Activated CD4-positive, alpha-beta memory T cell treated with anti-CD3 and anti-CD28 coated beads, Interleukin-2, amount 10 ng/mL, durations not matched to agents 7 days and 5 days (primary cell): ENCODE data around the gene TCF7L1. TPM values are rescaled to one million over a fixed set of nuclear protein-coding genes. Genes with fewer than 3 reads are reported as not detected.

Experiments
- CTCF ChIA-PET: fragments of 350-600 bp; sonication (Branson Sonifier 250); formaldehyde crosslinking; loops from one replicate; lab custom pipeline; 2021; ENCODE audit warnings: antibody characterized with exemption, inconsistent platforms; lab: Charles Lee
- POLR2A ChIA-PET: fragments of 350-600 bp; sonication (Branson Sonifier 250); formaldehyde crosslinking; loops from one replicate; lab custom pipeline; 2021; ENCODE audit warnings: antibody characterized with exemption; lab: Charles Lee
- DNase-seq: peaks from one replicate; pipeline ENCODE4 v3.0.0-alpha.2; 2020
- H3K27ac Mint-ChIP-seq: one replicate; pipeline ENCODE4 v1.8.0; 2021; ENCODE audit warnings: mild to moderate bottlenecking, mixed read lengths
- H3K27me3 Mint-ChIP-seq: one replicate; pipeline ENCODE4 v1.8.0; 2021; ENCODE audit warnings: mixed read lengths
- H3K36me3 Mint-ChIP-seq: one replicate; pipeline ENCODE4 v1.8.0; 2021; ENCODE audit warnings: low read depth, mixed read lengths
- H3K4me1 Mint-ChIP-seq: one replicate; pipeline ENCODE4 v1.8.0; 2021; ENCODE audit warnings: mixed read lengths
- H3K4me3 Mint-ChIP-seq: one replicate; pipeline ENCODE4 v1.8.0; 2021; ENCODE audit warnings: mild to moderate bottlenecking, mixed read lengths
- H3K9me3 Mint-ChIP-seq: one replicate; pipeline ENCODE4 v1.8.0; 2021; ENCODE audit warnings: mixed read lengths
- total RNA-seq, 2 experiments: library from RNA; stranded (reverse); gene quantifications; one replicate each; pipeline ENCODE4 v1.2.3, GENCODE V29; 2021

TCF7L1 gene
- total RNA-seq, 2 experiments from 2014 or later = 0.08 TPM; not detected in 1

DNA sequence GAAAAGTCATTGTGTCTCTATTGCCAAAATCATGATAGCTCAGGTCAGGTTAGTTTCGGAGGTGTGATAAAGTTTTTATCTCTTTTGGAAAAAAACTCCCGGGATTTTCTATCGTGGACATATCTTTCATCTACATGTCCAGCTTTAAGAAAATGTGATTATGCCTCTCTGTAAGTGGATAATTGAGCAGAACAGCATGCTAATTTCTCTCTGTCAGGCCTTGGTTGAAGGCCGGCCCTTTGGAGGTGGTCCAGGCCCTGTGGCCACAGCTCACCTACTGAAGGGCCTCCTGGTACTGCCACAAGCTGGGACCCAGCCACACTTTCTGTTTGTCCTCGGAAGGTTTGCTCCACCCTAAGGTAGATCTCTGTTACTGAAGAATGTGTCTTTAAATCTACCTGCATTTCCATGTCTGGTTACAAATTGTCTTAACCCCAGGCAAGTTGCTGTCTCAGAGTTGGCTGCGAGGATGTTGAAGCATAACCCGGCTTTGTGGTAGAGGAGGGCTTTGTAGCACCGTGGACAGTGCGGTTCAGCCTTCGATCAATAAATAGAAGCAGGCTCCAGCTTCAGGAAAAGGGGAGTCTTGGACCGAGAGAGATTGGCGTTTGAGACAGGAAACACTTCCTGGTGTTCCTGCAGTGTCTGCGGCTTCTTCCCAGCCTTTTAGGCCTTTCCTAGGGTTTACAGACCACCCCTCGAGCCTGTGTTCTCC, 25.5 kb downstream of the TCF7L1 start:
- Mint-ChIP-seq H3K27ac (no peak overlapping the region), H3K4me3 (no peak overlapping the region), H3K27me3 (peaks cover 7% of the 10 kb centered on the region), H3K9me3 (no peaks in the 10 kb centered on the region), H3K36me3 (no peaks in the 10 kb centered on the region), H3K4me1 (no peaks in the 10 kb centered on the region)
- CTCF ChIA-PET = no interaction called here
- POLR2A ChIA-PET = no interaction called here
- no peak for DNase-seq

DNA sequence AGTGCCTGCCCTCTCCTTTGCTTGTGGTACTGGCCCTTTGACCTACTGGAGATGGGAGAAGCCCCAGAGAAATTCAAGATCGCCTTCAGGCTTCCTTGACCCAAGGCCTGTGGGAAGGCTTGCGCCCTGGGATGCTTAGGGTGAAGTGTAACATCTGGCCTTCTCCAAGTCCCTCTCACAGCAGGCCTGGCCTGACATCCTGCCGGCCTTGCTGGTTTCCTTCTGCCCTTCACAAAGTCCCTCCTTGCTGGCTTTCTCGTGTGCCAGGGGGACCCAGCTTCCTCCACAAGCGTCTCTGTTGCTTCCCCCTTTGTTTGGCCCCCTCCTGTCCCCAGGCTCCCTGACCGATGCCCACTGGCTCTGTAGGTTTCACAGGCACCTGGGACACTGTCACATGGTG, 26.4 kb downstream of the TCF7L1 start:
- H3K27me3 Mint-ChIP-seq = peaks cover 3% of the 10 kb centered on the region
- H3K4me3 Mint-ChIP-seq = no peak overlapping the region
- H3K9me3 Mint-ChIP-seq = no peaks in the 10 kb centered on the region
- no peaks in the 10 kb centered on the region for H3K36me3 Mint-ChIP-seq
- POLR2A ChIA-PET = no interaction called here
- CTCF ChIA-PET = no interaction called here
- H3K4me1 Mint-ChIP-seq = no peaks in the 10 kb centered on the region
- no peak for DNase-seq
- no peak overlapping the region for H3K27ac Mint-ChIP-seq

DNA sequence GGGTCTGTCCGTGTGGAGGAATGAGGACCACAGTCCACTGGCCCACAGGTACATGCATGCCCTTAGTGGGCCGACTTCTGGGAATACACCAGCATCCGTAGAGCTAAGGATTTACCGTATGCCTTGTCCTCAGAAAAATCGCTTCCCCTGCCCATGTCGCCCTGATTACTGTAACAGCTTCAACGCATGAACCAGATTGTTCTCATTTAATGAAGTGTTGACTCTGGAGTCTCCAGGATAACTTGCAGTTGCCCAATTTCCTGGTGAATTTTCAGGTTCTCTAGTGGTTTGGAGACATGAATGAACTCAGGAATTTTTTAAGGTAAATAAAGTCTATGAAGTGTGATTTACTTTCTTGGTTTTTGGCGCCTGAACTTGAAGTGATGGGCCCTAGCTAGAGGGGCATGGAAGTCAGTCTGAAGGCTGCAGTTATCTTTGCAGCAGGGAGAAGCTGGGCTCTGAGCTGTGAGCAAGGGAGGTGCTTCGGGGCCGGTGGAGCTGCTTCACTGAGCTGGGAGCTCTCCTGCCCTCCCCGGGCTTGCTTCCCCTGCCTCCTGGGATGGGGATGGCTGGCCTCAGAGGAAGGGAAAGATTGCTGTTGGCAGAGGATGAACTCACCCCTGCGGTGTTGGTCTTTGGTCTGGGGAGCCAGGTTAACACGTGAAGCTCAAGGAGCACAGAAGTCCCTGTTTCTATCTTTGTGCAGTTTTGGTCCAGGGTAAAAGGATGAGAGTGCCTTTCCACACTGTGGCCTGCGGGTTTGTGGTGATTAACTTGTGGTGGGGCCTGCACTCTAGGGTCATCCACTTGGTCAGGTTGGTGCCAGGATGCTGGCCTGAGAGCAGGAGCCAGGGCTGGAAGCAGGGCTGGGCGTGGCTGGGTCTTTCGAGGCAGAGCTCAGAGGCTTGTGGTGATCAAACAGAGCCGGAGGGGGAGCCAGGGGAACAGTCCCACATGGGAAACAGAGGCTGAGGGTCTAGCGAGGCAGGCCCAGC, 28.1 kb downstream of the TCF7L1 start:
- no peak overlapping the region for H3K4me3 Mint-ChIP-seq
- no peak overlapping the region for H3K27ac Mint-ChIP-seq
- peaks cover 3% of the 10 kb centered on the region for H3K27me3 Mint-ChIP-seq
- no peaks in the 10 kb centered on the region for H3K4me1 Mint-ChIP-seq
- H3K36me3 Mint-ChIP-seq = no peaks in the 10 kb centered on the region
- ChIA-PET CTCF (interaction anchor here (0.6 kb wide), 1 partner anchor 272 kb away, joined by 4 read pairs; no protein-coding TSS in a partner anchor), POLR2A (no interaction called here)
- DNase-seq = no peak
- H3K9me3 Mint-ChIP-seq = no peaks in the 10 kb centered on the region

DNA sequence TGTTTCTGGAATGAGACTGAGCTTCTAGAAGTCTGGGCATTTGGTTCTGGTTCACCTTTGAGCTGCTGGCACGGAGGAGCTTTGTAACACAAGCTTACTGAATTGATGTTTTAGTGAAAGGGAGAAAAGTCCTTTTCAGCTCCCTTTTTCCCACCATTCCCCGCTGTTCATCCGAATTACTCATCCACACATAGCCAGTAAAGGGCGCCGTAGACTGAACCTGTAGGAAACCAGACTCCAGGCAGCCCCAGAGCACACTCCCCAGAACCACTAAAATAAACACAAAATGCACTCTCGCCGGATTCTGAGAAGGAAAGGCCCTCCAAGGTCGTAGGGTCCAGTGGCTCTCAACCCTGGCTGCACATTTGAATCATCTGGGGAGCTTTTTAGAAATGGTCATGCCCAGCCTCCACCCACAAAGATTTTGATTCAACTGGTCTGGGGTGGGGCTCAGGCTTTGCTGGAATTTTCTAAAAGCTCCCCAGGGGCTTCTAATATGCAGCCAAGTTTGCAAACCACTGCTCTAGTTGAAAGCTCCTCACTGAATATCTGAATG, 29.6 kb downstream of the TCF7L1 start:
- no peak overlapping the region for H3K4me3 Mint-ChIP-seq
- ChIA-PET CTCF (no interaction called here), POLR2A (no interaction called here)

DNA sequence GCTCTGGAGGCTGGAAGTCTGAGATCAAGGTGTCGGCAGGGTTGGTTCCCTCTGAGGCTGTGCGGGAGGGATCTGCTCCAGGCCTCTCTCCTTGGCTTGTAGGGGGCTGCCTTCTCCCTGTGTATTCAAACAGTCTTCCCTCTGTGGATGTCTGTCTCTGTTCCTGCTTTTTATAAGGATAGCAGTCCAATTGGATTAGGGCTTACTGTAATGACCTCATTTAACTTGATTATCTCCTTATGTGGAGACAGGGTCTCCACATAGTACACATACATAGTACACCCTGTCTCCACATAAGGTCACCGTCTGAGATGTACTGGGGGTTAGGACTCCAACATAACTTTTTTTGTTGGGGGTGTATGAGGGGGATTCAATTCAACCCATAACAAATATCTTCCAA, 30.5 kb downstream of the TCF7L1 start:
- H3K27ac Mint-ChIP-seq = no peak overlapping the region
- ChIA-PET POLR2A (no interaction called here), CTCF (no interaction called here)
- no peaks in the 10 kb centered on the region for H3K36me3 Mint-ChIP-seq
- DNase-seq = no peak
- no peaks in the 10 kb centered on the region for H3K9me3 Mint-ChIP-seq
- no peak overlapping the region for H3K4me3 Mint-ChIP-seq
- H3K27me3 Mint-ChIP-seq = peaks cover 8% of the 10 kb centered on the region
- no peaks in the 10 kb centered on the region for H3K4me1 Mint-ChIP-seq

More for the DNA sequence above, 29.6 kb downstream of the TCF7L1 start:
- no peaks in the 10 kb centered on the region for H3K4me1 Mint-ChIP-seq
- DNase-seq = no peak
- H3K9me3 Mint-ChIP-seq = no peaks in the 10 kb centered on the region
- no peaks in the 10 kb centered on the region for H3K36me3 Mint-ChIP-seq
- H3K27me3 Mint-ChIP-seq = peaks cover 7% of the 10 kb centered on the region
- peak overlapping the region; percentile 27 for H3K27ac Mint-ChIP-seq

DNA sequence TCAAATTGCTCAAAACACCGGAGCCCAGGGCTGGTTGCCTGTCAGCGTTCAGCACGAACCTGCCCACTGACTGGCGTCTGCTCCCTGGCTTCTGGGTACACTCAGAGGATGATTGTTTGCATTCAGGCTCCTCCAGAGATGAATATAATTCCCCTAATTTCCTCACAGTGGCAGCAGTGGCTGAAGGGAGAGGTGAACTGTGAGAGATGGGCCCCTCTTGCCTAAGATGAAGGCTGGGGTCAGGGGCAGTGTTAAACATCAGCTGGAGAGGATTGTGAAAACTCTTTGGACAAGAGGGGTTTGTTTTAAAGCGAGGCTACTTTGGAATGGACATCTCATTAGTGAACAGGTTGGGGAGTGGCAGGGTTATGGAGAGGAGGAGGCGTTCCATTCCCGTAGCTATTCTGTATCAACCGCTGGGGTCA, 31.0 kb downstream of the TCF7L1 start:
- no peaks in the 10 kb centered on the region for H3K9me3 Mint-ChIP-seq
- ChIA-PET CTCF (no interaction called here), POLR2A (no interaction called here)
- H3K27ac Mint-ChIP-seq = no peak overlapping the region
- no peak overlapping the region for H3K4me3 Mint-ChIP-seq
- no peaks in the 10 kb centered on the region for H3K4me1 Mint-ChIP-seq
- DNase-seq = no peak
- H3K27me3 Mint-ChIP-seq = peaks cover 12% of the 10 kb centered on the region
- H3K36me3 Mint-ChIP-seq = no peaks in the 10 kb centered on the region

DNA sequence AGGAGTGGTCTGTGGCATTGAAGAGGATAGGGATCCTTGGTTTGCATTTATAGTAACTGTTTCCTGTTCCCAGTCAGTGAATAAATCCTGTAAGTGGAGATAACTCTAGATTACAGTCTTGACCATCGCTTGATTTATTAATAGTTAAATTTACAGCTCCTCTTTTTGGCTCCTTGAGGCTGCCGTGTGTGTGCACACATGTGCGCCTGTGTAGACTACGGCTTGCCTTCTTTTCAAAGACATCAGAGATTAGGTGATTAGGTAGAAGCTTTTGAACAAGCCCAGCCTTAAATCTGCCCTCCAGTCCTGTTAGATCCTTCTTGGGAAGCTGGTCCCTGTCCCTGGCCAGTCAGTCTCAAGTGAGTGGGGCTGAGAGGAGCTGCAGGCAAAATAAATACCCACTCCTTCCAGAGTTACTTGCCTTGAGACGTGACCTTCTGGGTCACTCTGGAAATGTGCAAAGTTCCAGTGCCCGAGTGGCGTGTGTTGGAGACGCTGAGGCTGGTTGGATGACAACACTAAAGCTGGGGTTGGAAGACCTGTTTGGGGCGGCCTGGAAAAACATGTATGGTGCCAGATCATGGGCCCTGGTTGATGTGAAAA, 32.0 kb downstream of the TCF7L1 start:
- Mint-ChIP-seq H3K36me3 (no peaks in the 10 kb centered on the region), H3K27ac (no peak overlapping the region), H3K4me3 (no peak overlapping the region), H3K9me3 (no peaks in the 10 kb centered on the region), H3K27me3 (peaks cover 12% of the 10 kb centered on the region), H3K4me1 (no peaks in the 10 kb centered on the region)
- ChIA-PET CTCF (interaction anchor here (0.7 kb wide), 1 partner anchor 14 kb away, joined by 3 read pairs; no protein-coding TSS in a partner anchor), POLR2A (no interaction called here)
- no peak for DNase-seq

DNA sequence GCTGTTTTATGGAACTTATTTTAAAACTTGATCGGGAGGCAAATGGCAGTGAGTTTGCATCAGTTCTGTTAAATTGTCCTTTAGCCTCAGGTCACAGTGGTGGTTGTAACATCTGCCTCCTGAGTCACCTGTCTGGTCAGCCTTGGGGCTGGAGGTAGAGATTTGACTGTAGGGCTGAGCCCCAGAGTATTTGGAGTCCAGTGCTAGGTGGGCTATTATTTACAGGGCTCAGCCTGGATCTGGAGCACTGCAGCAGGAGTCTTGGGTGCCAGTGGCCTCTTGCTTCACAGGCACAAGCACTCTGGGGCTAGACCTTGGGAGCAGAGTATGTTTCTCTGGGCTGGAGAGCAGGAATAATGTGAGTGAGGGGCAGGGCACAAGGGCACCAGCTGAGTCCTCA, 32.8 kb downstream of the TCF7L1 start:
- ChIA-PET POLR2A (no interaction called here), CTCF (interaction anchor here (0.7 kb wide), 1 partner anchor 14 kb away, joined by 3 read pairs; no protein-coding TSS in a partner anchor)
- no peak overlapping the region for H3K27ac Mint-ChIP-seq
- no peak overlapping the region for H3K4me3 Mint-ChIP-seq
- H3K9me3 Mint-ChIP-seq = no peaks in the 10 kb centered on the region
- H3K36me3 Mint-ChIP-seq = no peaks in the 10 kb centered on the region
- peaks cover 12% of the 10 kb centered on the region for H3K27me3 Mint-ChIP-seq
- no peak for DNase-seq
- no peaks in the 10 kb centered on the region for H3K4me1 Mint-ChIP-seq

DNA sequence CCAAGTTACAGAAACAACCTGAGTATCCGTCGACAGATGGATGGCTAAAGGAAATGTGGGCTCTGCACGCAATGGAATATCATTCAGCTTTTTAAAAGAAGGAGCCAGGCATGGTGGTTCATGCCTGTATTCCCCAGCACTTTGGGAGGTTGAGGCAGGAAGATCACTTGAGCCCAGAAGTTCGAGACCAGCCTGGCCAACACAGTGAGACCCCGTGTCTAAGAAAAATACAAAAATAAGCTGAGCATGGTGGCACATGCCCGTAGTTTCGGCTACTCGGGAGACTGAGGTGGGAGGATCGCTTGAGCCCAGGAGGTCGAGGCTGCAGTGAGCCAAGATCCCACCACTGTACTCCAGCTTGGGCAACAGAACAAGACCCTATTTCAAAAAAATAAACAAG, 34.3 kb downstream of the TCF7L1 start:
- Mint-ChIP-seq H3K9me3 (no peaks in the 10 kb centered on the region), H3K27ac (no peak overlapping the region), H3K4me1 (no peaks in the 10 kb centered on the region), H3K36me3 (no peaks in the 10 kb centered on the region), H3K27me3 (peaks cover 12% of the 10 kb centered on the region), H3K4me3 (no peak overlapping the region)
- DNase-seq = no peak
- POLR2A ChIA-PET = no interaction called here
- CTCF ChIA-PET = no interaction called here

DNA sequence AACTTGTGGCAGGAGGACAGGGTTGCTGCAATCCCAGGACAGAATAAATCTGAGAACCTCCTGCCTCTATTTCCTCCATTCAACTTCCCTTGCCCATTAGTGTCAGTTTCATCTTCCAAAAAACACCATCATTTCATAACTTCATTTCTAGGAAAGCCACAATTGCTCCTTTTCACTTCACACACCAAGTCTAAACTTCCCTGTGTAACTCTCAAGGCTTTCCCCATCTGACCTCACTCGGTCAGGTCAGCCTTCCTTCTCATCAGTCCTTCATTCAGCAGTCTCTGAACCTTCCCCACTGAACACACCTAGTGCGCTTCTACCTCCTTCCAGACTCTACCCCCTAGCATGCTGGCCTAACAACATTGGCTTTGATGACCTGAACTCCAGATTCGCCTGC, 35.8 kb downstream of the TCF7L1 start:
- ChIA-PET CTCF (no interaction called here), POLR2A (no interaction called here)
- H3K27ac Mint-ChIP-seq = no peak overlapping the region
- H3K27me3 Mint-ChIP-seq = peaks cover 9% of the 10 kb centered on the region
- no peak overlapping the region for H3K4me3 Mint-ChIP-seq
- no peaks in the 10 kb centered on the region for H3K4me1 Mint-ChIP-seq
- no peaks in the 10 kb centered on the region for H3K36me3 Mint-ChIP-seq
- DNase-seq = no peak
- no peaks in the 10 kb centered on the region for H3K9me3 Mint-ChIP-seq

DNA sequence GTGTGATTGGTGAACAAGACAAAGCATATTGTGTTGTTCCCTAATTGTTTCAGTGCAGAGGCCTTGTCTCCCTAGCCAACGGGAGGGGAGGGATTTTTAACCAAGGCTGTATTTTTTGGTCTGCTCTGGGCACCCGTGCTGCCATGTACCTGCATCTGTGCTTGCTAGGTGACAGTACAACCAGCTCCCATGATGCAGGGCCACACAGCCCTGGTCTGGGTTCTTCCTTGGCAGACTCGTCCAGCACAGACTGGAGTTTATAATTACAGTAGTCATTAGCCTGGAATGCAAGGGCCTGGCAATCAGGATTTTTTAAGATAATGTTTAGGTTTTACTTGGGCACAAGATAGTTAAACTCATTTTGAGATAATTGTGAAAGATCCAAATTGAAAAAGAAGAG, 36.4 kb downstream of the TCF7L1 start:
- H3K27me3 Mint-ChIP-seq = peaks cover 11% of the 10 kb centered on the region
- DNase-seq = no peak
- no peaks in the 10 kb centered on the region for H3K36me3 Mint-ChIP-seq
- CTCF ChIA-PET = no interaction called here
- POLR2A ChIA-PET = no interaction called here
- H3K4me1 Mint-ChIP-seq = no peaks in the 10 kb centered on the region
- H3K4me3 Mint-ChIP-seq = no peak overlapping the region
- no peaks in the 10 kb centered on the region for H3K9me3 Mint-ChIP-seq
- no peak overlapping the region for H3K27ac Mint-ChIP-seq

DNA sequence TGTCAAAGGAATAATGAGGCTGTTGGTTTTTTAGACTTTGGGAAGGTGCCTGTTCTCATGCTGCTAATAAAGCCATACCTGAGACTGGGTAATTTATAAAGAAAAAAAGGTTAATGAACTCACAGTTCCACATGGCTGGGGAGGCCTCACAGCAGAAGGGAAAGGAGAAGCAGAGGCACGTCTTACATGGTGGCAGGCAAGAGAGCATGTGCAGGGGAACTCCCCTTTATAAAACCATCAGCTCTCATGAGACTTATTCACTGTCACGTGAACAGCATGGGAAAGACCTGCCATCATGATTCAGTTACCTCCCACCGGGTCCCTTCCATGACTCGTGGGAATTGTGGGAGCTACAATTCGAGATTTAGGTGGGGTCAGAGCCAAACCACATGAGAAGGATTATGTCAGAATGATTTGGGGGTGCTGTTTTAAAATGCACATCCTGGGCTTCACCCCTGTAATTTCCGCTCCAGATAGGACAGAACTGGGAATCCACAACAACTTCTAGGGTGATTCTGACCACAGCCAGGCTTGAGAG, 37.8 kb downstream of the TCF7L1 start:
- H3K9me3 Mint-ChIP-seq = no peaks in the 10 kb centered on the region
- CTCF ChIA-PET = no interaction called here
- DNase-seq = no peak
- no peaks in the 10 kb centered on the region for H3K4me1 Mint-ChIP-seq
- POLR2A ChIA-PET = no interaction called here
- peaks cover 11% of the 10 kb centered on the region for H3K27me3 Mint-ChIP-seq
- no peak overlapping the region for H3K4me3 Mint-ChIP-seq
- no peaks in the 10 kb centered on the region for H3K36me3 Mint-ChIP-seq
- no peak overlapping the region for H3K27ac Mint-ChIP-seq
